Measurements from ENCODE around the gene ZNF609.

- no peak for TF ChIP-seq EZH2 (IDR thresholded peaks at IDR 0.05; ENCODE audit: borderline replicate concordance, low read depth, low read length, poor library complexity, severe bottlenecking)
- no peak for TF ChIP-seq CTCF (conservative IDR thresholded peaks at IDR 0.05; ENCODE audit: low read depth, low read length)
Measured at GRCh38 chr15:64701482-64702184, 241.3 kb downstream of the ZNF609 start.

Measured in A673 (cell line).